B cell (primary cell): ENCODE measurements around the gene DBF4B. TPM values are rescaled to one million over a fixed set of nuclear protein-coding genes. Genes with fewer than 3 reads are reported as not detected.

Experiments
- ATAC-seq: fragments of 200-7000 bp; cut with Tn5 transposase; one replicate; pipeline ENCODE4 v1.10.0; 2021; ENCODE audit warnings: low read depth, mild to moderate bottlenecking, moderate number of reproducible peaks, moderate library complexity
- CTCF ChIA-PET: fragments of 350-600 bp; sonication (Branson Sonifier 250); formaldehyde crosslinking; loops from one replicate; lab custom pipeline; 2021; ENCODE audit warnings: antibody characterized with exemption, inconsistent platforms; lab: Charles Lee
- POLR2A ChIA-PET: fragments of 350-600 bp; sonication (Branson Sonifier 250); formaldehyde crosslinking; loops from one replicate; lab custom pipeline; 2021; ENCODE audit warnings: antibody characterized with exemption; lab: Charles Lee
- DNase-seq: peaks from one replicate; pipeline ENCODE4 v3.0.0; 2013
- H2AFZ ChIP-seq: 2 replicates; pipeline ENCODE4 v1.6.1; 2012; ENCODE audit warnings: mild to moderate bottlenecking, low read depth, low read length; ENCODE audit not compliant: insufficient read depth, poor library complexity, severe bottlenecking
- H3K27ac ChIP-seq, 2 donors: 1 replicate in 1 of 2; 2 replicates in 1 of 2; pipeline ENCODE4 v1.5.1; 2012 to 2013; ENCODE audit warnings: low read length in 2 of 2, mild to moderate bottlenecking in 2 of 2, moderate library complexity in 1 of 2
- H3K27me3 ChIP-seq, 4 experiments: fragments of 200-600 bp in 1 of 4; sonication (generic) in 1 of 4; replicated peaks in 1 of 4; 1 replicate in 2 of 4; 2 replicates in 2 of 4; pipeline versions ENCODE4 v1.6.1 to v1.7.0; 2013 to 2016; ENCODE audit warnings: low read length in 3 of 4, mild to moderate bottlenecking in 2 of 4, mixed read lengths in 1 of 4, moderate library complexity in 1 of 4; ENCODE audit not compliant: insufficient read depth in 4 of 4, control insufficient read depth in 3 of 4; ENCODE audit errors: control extremely low read depth in 1 of 4
- H3K36me3 ChIP-seq, 2 experiments: replicated peaks in 1 of 2; 1 replicate in 1 of 2; 2 replicates in 1 of 2; pipeline versions ENCODE4 v1.6.1 to v1.7.1; 2013; ENCODE audit warnings: low read length in 1 of 2; ENCODE audit not compliant: insufficient read depth in 2 of 2, control insufficient read depth in 1 of 2; ENCODE audit errors: control extremely low read depth in 1 of 2, extremely low read depth in 1 of 2
- H3K4me1 ChIP-seq, 2 donors: fragments of 200-600 bp in 1 of 2; sonication (generic) in 1 of 2; 1 replicate in 1 of 2; 2 replicates in 1 of 2; pipeline versions ENCODE4 v1.5.1 to v1.6.1; 2013 to 2017; ENCODE audit warnings: low read length in 2 of 2; ENCODE audit not compliant: control insufficient read depth in 2 of 2, insufficient read depth in 2 of 2
- H3K4me2 ChIP-seq: replicated peaks from 2 replicates; pipeline ENCODE3; 2012; ENCODE audit warnings: mild to moderate bottlenecking, low read depth, low read length; ENCODE audit not compliant: poor library complexity, severe bottlenecking
- H3K4me3 ChIP-seq, 5 experiments: fragments of 200-600 bp in 1 of 5; sonication (generic) in 1 of 5; 1 replicate in 3 of 5; 2 replicates in 2 of 5; pipeline versions ENCODE4 v1.5.1 to v1.7.0; 2011 to 2016; ENCODE audit warnings: low read length in 4 of 5, mild to moderate bottlenecking in 4 of 5, low read depth in 2 of 5, control low read depth in 1 of 5, moderate library complexity in 1 of 5; ENCODE audit not compliant: insufficient read depth in 1 of 5; ENCODE audit errors: control extremely low read depth in 1 of 5, extremely low read depth in 1 of 5
- H3K79me2 ChIP-seq: fragments of 200-600 bp; sonication (generic); one replicate; pipeline ENCODE4 v1.6.0; 2016; ENCODE audit warnings: low read length; ENCODE audit not compliant: control insufficient read depth, insufficient read depth
- H3K9ac ChIP-seq: fragments of 200-600 bp; sonication (generic); 2 replicates; pipeline ENCODE4 v1.6.1; 2017; ENCODE audit warnings: mild to moderate bottlenecking, low read length, moderate library complexity
- H3K9me3 ChIP-seq, 3 donors: one replicate each; pipeline versions ENCODE4 v1.6.1 to v1.7.1; 2013; ENCODE audit warnings: low read length in 2 of 3; ENCODE audit not compliant: control insufficient read depth in 2 of 3, insufficient read depth in 1 of 3; ENCODE audit errors: control extremely low read depth in 1 of 3
- H4K20me1 ChIP-seq: 2 replicates; pipeline ENCODE4 v1.6.0; 2012; ENCODE audit warnings: mild to moderate bottlenecking, low read length; ENCODE audit not compliant: insufficient read depth, control insufficient read depth, poor library complexity, severe bottlenecking
- H3K27ac Mint-ChIP-seq: one replicate; pipeline ENCODE4 v1.8.0; 2021; ENCODE audit warnings: mixed read lengths
- H3K27me3 Mint-ChIP-seq: one replicate; pipeline ENCODE4 v1.8.0; 2021; ENCODE audit warnings: mixed read lengths
- H3K4me1 Mint-ChIP-seq: one replicate; pipeline ENCODE4 v1.8.0; 2021; ENCODE audit warnings: mixed read lengths
- H3K4me3 Mint-ChIP-seq: one replicate; pipeline ENCODE4 v1.8.0; 2021; ENCODE audit warnings: mixed read lengths
- H3K9me3 Mint-ChIP-seq: one replicate; pipeline ENCODE4 v1.8.0; 2022; ENCODE audit warnings: mixed read lengths; ENCODE audit not compliant: insufficient read depth
- EZH2 ChIP-seq: IDR thresholded peaks from 2 replicates; pipeline ENCODE4 v1.6.1; 2012; ENCODE audit warnings: borderline replicate concordance, low read depth, mild to moderate bottlenecking, moderate library complexity, low read length; ENCODE audit not compliant: insufficient read depth, poor library complexity, severe bottlenecking
- WGBS: methylation state at CpG from one replicate; pipeline ENCODE4 v1.1.5; 2013; ENCODE audit warnings: missing lambda C conversion rate; ENCODE audit not compliant: insufficient coverage; 5-methylcytosine and 5-hydroxymethylcytosine counted together
- intact Hi-C: fragments of 100-400 bp; cut with micrococcal nuclease; formaldehyde crosslinking; loops from one replicate; pipeline ENCODE4 v1.10.0; 2022
- polyA plus RNA-seq: library from polyadenylated mRNA; depleted of rRNA; stranded (reverse); fragments of >200 nt; gene quantifications from 2 replicates; pipeline ENCODE4 v1.2.3, GENCODE V29; 2012
- total RNA-seq, 2 donors: library from RNA; stranded (reverse); fragments of 120-200 nt in 1 of 2; gene quantifications; 1 replicate in 1 of 2; 2 replicates in 1 of 2; pipeline versions ENCODE4 v1.2.3 to v1.2.4, GENCODE V29; 2013 to 2022
- TF ChIP-seq, protein P1 (sequence below): fragments of 200-600 bp; IDR thresholded peaks from one replicate; pipeline ENCODE4 v1.8.0; 2022; ENCODE audit warnings: antibody characterized with exemption, mild to moderate bottlenecking

The DBF4B gene
- total and polyA plus RNA-seq, 2 donors (not counting 1 experiment from before 2014, with no cell fraction given) = 10.9 to 15.9 TPM

DNA sequence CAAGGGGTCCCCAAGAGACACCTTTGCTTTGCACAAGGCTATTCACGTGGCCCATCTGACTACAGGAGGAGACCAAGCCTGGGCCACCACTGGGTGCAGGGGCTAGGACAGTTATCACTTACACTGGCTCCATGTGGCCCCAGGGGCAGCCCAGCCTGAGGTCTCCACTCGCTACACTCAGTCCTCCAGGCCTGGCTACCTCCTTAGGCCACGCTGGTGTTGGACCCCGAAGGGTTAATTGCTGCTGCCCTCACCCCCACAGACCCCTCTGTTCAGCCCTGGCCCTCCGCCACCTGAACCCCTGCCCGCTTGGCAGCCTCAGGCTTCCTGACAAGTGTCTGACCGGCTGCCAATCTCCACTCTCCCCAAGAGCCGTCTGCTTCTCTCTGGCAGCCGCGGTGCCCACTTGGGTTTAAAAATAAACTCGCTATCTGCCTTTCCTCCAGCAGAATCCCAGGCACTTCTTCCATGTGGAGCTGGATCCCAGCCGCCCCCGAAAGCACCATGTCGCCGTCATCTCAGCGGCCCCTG lies 78.2 kb downstream of the DBF4B start:
- Histone ChIP-seq H3K4me1 (no peaks in the 10 kb centered on the region), H3K27ac (no peak overlapping the region), H4K20me1 (no peaks in the 10 kb centered on the region), H3K9ac (no peak overlapping the region), H3K79me2 (no peaks in the 10 kb centered on the region), H2AFZ (no peak overlapping the region), H3K4me3 (no peak overlapping the region), H3K4me2 (no peak overlapping the region), H3K36me3 (no peaks in the 10 kb centered on the region), H3K27me3 (no peaks in the 10 kb centered on the region), H3K9me3 (no peaks in the 10 kb centered on the region)
- Mint-ChIP-seq H3K9me3 (no peaks in the 10 kb centered on the region), H3K4me3 (no peak overlapping the region), H3K4me1 (no peaks in the 10 kb centered on the region), H3K27ac (no peak overlapping the region), H3K27me3 (peaks cover 4% of the 10 kb centered on the region)
- TF ChIP-seq, protein P1, sequence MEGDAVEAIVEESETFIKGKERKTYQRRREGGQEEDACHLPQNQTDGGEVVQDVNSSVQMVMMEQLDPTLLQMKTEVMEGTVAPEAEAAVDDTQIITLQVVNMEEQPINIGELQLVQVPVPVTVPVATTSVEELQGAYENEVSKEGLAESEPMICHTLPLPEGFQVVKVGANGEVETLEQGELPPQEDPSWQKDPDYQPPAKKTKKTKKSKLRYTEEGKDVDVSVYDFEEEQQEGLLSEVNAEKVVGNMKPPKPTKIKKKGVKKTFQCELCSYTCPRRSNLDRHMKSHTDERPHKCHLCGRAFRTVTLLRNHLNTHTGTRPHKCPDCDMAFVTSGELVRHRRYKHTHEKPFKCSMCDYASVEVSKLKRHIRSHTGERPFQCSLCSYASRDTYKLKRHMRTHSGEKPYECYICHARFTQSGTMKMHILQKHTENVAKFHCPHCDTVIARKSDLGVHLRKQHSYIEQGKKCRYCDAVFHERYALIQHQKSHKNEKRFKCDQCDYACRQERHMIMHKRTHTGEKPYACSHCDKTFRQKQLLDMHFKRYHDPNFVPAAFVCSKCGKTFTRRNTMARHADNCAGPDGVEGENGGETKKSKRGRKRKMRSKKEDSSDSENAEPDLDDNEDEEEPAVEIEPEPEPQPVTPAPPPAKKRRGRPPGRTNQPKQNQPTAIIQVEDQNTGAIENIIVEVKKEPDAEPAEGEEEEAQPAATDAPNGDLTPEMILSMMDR = no peak
- no peak for TF ChIP-seq EZH2
- CTCF ChIA-PET = no interaction called here
- WGBS = 83% methylated on average over 15 of the region's 16 CpGs
- no peak for DNase-seq
- no peak for ATAC-seq
- intact Hi-C loops = no loop called here
- POLR2A ChIA-PET = no interaction called here

DNA sequence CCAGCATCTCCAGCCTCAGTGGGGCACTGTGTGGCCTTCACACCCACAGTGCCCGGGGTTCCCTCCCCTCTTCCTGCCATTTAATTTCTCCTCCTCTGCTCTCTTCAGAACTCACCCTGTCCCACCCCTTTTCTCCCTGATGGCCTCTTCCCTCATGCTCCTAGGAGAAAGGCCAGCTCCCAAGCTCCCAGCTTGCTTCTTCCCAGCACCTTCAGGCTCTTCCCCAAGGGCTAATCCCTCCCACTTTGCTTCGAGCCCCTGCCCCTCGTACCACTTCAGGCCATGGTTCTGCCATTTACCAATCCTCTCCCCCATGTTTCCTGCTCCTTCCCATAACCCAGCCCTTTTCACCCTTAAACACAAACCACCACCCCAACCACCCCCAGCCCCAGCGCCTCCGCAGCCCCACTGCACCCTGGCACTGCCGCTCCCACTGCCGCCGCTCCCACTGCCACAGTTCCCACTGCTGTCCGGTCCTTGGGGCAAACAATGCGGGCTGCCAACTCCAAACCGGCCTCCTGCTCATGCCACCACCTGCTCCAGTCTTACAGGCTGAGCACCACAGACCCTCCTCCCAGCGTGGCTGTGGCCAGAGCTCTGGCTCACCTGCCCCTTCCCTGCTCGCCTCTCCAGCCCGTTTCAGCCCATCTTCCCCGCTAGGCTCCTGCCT lies 78.9 kb downstream of the DBF4B start:
- intact Hi-C loops = no loop called here
- no peaks in the 10 kb centered on the region for H4K20me1 ChIP-seq
- Mint-ChIP-seq H3K9me3 (no peaks in the 10 kb centered on the region), H3K27me3 (peaks cover 4% of the 10 kb centered on the region), H3K4me3 (no peak overlapping the region), H3K27ac (no peak overlapping the region), H3K4me1 (no peaks in the 10 kb centered on the region)
- H3K9me3 ChIP-seq = no peaks in the 10 kb centered on the region
- H2AFZ ChIP-seq = no peak overlapping the region
- POLR2A ChIA-PET = no interaction called here
- no peak for ATAC-seq
- H3K4me2 ChIP-seq = no peak overlapping the region
- CTCF ChIA-PET = no interaction called here
- H3K36me3 ChIP-seq = no peaks in the 10 kb centered on the region
- no peak overlapping the region for H3K9ac ChIP-seq
- H3K79me2 ChIP-seq = no peaks in the 10 kb centered on the region
- no peak overlapping the region for H3K4me3 ChIP-seq
- TF ChIP-seq EZH2 = no peak
- no peak for DNase-seq
- no peaks in the 10 kb centered on the region for H3K4me1 ChIP-seq
- WGBS = 93% methylated on average over 14 of the region's 15 CpGs
- no peak overlapping the region for H3K27ac ChIP-seq
- H3K27me3 ChIP-seq = no peaks in the 10 kb centered on the region
